T-cell (primary cell): ENCODE results near the gene BCR. TPM values are rescaled to one million over a fixed set of nuclear protein-coding genes. Genes with fewer than 3 reads are reported as not detected.

Experiments used
- ATAC-seq, 4 experiments: fragments of 200-7000 bp in 3 of 4; fragments of 150-1000 bp in 1 of 4; cut with Tn5 transposase; replicated peaks in 1 of 4; 1 replicate in 3 of 4; 2 replicates in 1 of 4; pipeline ENCODE4 v1.10.0; 2021; ENCODE audit warnings: moderate library complexity in 3 of 4, mild to moderate bottlenecking in 2 of 4, moderate number of reproducible peaks in 1 of 4
- CTCF ChIA-PET, 2 donors: fragments of 300-600 bp; sonication (Branson Sonifier 250); formaldehyde crosslinking; loops; one replicate each; lab custom pipeline; 2022; ENCODE audit warnings: antibody characterized with exemption in 2 of 2; lab: Charles Lee
- POLR2A ChIA-PET, 2 donors: fragments of 300-600 bp; sonication (Branson Sonifier 250); formaldehyde crosslinking; loops; one replicate each; lab custom pipeline; 2022; ENCODE audit warnings: antibody characterized with exemption in 2 of 2; lab: Charles Lee
- DNase-seq, 35 experiments: peaks; one replicate each; pipeline versions ENCODE4 v3.0.0 to v3.0.0-alpha.2; 2013 to 2023
- H3K27ac ChIP-seq: one replicate; pipeline ENCODE4 v1.5.1; 2013; ENCODE audit warnings: low read length
- H3K27me3 ChIP-seq, 2 experiments: replicated peaks in 1 of 2; 1 replicate in 1 of 2; 2 replicates in 1 of 2; pipeline versions ENCODE4 v1.6.1 to v1.7.0; 2013; ENCODE audit warnings: low read length in 1 of 2, mixed read lengths in 1 of 2; ENCODE audit not compliant: control insufficient read depth in 2 of 2, insufficient read depth in 2 of 2; ENCODE audit errors: extremely low read depth in 1 of 2
- H3K36me3 ChIP-seq, 2 donors: 1 replicate in 1 of 2; 2 replicates in 1 of 2; pipeline versions ENCODE4 v1.6.1 to v1.7.0; 2013; ENCODE audit warnings: low read length in 1 of 2; ENCODE audit not compliant: control insufficient read depth in 2 of 2, insufficient read depth in 1 of 2; ENCODE audit errors: extremely low read depth in 1 of 2
- H3K4me1 ChIP-seq, 2 experiments: 1 replicate in 1 of 2; 2 replicates in 1 of 2; pipeline versions ENCODE4 v1.6.1 to v1.7.0; 2013; ENCODE audit warnings: low read length in 2 of 2, mixed read lengths in 1 of 2; ENCODE audit not compliant: insufficient read depth in 2 of 2, control insufficient read depth in 1 of 2; ENCODE audit errors: extremely low read depth in 1 of 2
- H3K4me3 ChIP-seq, 2 donors: 1 replicate in 1 of 2; 2 replicates in 1 of 2; pipeline versions ENCODE4 v1.5.1 to v1.7.0; 2013; ENCODE audit warnings: mild to moderate bottlenecking in 2 of 2, low read length in 1 of 2, moderate library complexity in 1 of 2; ENCODE audit not compliant: control insufficient read depth in 1 of 2; ENCODE audit errors: extremely low read depth in 1 of 2
- H3K9me3 ChIP-seq: 2 replicates; pipeline ENCODE4 v1.7.0; 2013
- H3K27ac Mint-ChIP-seq, 2 donors: one replicate each; pipeline ENCODE4 v1.8.0; 2020 to 2021; ENCODE audit warnings: mild to moderate bottlenecking in 2 of 2, mixed read lengths in 2 of 2
- H3K27me3 Mint-ChIP-seq, 2 donors: one replicate each; pipeline ENCODE4 v1.8.0; 2021 to 2022; ENCODE audit warnings: mixed read lengths in 2 of 2
- H3K36me3 Mint-ChIP-seq: one replicate; pipeline ENCODE4 v1.8.0; 2021; ENCODE audit warnings: mixed read lengths
- H3K4me1 Mint-ChIP-seq, 3 donors: one replicate each; pipeline ENCODE4 v1.8.0; 2020 to 2022; ENCODE audit warnings: mixed read lengths in 3 of 3, mild to moderate bottlenecking in 1 of 3
- H3K4me3 Mint-ChIP-seq, 3 donors: one replicate each; pipeline ENCODE4 v1.8.0; 2020 to 2022; ENCODE audit warnings: mild to moderate bottlenecking in 3 of 3, mixed read lengths in 3 of 3, moderate library complexity in 3 of 3
- H3K9me3 Mint-ChIP-seq, 3 donors: one replicate each; pipeline ENCODE4 v1.8.0; 2020 to 2022; ENCODE audit warnings: mixed read lengths in 3 of 3
- WGBS: methylation state at CpG from one replicate; pipeline ENCODE4 v1.1.5; 2013; ENCODE audit warnings: missing lambda C conversion rate; ENCODE audit not compliant: insufficient coverage; 5-methylcytosine and 5-hydroxymethylcytosine counted together
- total RNA-seq, 35 experiments: library from RNA in 6 of 35; stranded (reverse) in 6 of 35; fragments of 120-200 nt in 1 of 35; gene quantifications; one replicate each; pipeline versions ENCODE4 v1.2.1 to v1.2.4 and lab custom pipeline; 2013 to 2026

The BCR gene
- total RNA-seq, 5 donors from 2014 or later (not counting 1 experiment from before 2014, with no cell fraction given) = 74.6 to 103 (median 85.5) TPM

DNA sequence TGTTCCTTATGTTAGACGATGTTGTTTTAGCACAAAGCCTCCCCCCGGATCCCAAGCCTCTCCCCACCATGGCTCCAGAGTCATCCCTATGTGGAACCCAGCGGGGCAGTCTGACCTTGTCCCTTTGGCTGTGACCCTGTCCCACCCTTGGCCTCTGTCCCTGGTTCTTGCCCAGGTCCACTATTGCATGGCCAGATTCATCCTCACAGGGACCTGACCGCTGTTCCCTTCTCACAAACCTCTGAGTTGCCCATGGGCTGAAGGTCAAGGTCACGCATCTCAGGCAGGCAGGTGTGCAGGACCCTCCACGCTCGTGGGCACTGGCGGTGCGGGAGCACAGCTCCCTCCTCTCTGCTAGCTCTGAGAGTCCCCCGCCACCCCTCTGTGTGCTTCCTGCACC is 39.0 kb downstream of the BCR start:
- H3K27ac ChIP-seq = peak overlapping the region; percentile 55
- WGBS = 63% methylated on average over 8 of the region's 10 CpGs
- peaks cover 0 to 4% of the 10 kb centered on the region in 2 donors for H3K36me3 ChIP-seq
- no peaks in the 10 kb centered on the region for H3K9me3 Mint-ChIP-seq
- peaks cover 98 to 100% (median 99%) of the 10 kb centered on the region in 3 donors for H3K4me1 Mint-ChIP-seq
- DNase-seq (no peak), ATAC-seq (no peak)
- H3K4me3 ChIP-seq = peak overlapping the region; percentile 25 to 44
- H3K4me1 ChIP-seq = peaks cover 64 to 95% of the 10 kb centered on the region in 2 experiments
- ChIA-PET CTCF (no interaction called here), POLR2A (interaction anchor here in 1 of 2 donors (1.6 kb wide), 1 partner anchor 10 kb away, joined by 3 read pairs; no protein-coding TSS in a partner anchor)
- no peaks in the 10 kb centered on the region for H3K27me3 ChIP-seq
- H3K9me3 ChIP-seq = no peaks in the 10 kb centered on the region
- H3K27me3 Mint-ChIP-seq = no peaks in the 10 kb centered on the region
- no peaks in the 10 kb centered on the region for H3K36me3 Mint-ChIP-seq
- peak overlapping the region; percentile 92 to 97 for H3K27ac Mint-ChIP-seq
- peak overlapping the region; percentile 78 to 88 (median 82) for H3K4me3 Mint-ChIP-seq

DNA sequence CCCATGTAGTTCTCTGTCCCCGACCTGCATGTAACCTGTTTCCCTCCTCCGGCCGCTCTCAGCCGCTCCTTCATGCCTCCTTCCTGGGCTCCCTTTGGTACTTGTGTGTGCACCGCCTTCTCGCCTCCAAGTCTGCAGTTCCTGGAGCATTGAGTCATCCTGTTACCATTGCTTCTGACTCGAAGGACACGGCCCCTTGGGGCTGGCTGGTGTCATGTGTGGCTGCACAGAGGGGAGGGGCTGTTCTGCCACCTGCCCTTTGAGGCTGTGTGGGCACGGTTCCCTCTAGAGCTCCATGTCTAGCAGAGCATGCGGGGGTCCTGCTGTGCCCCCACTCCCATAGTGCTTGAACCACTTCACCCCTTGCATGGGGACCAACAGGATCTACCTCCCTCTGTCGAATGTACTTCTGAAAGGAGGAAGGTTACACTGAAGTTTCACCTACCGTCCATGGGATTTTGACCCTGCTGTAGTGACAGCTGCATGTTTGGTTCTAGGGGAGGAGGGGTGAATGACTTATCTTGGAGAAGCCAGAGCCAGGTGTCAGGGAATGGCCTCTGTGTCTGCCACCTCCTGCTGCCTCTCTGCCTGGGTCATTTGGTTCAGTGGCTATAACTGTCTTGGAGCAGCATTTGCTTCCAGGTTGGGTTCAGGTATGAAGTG is 39.6 kb downstream of the BCR start:
- CTCF ChIA-PET = no interaction called here
- H3K36me3 ChIP-seq = peaks cover 0 to 4% of the 10 kb centered on the region in 2 donors
- no peaks in the 10 kb centered on the region for H3K27me3 ChIP-seq
- peak; percentile 17 to 72 (median 64) for ATAC-seq
- H3K27ac ChIP-seq = peak overlapping the region; percentile 55
- no peaks in the 10 kb centered on the region for H3K9me3 Mint-ChIP-seq
- H3K4me3 Mint-ChIP-seq = peak overlapping the region; percentile 78 to 88 (median 82)
- no peaks in the 10 kb centered on the region for H3K36me3 Mint-ChIP-seq
- peak in 14 of 35 experiments; percentile 11 to 52 (median 42) for DNase-seq
- peak overlapping the region; percentile 92 to 97 for H3K27ac Mint-ChIP-seq
- POLR2A ChIA-PET = interaction anchor here in 1 of 2 donors (1.6 kb wide), 1 partner anchor 9 kb away, joined by 3 read pairs; no protein-coding TSS in a partner anchor
- peaks cover 66 to 97% of the 10 kb centered on the region in 2 experiments for H3K4me1 ChIP-seq
- H3K9me3 ChIP-seq = no peaks in the 10 kb centered on the region
- 18% methylated on average over 7 of the region's 12 CpGs for WGBS
- H3K27me3 Mint-ChIP-seq = no peaks in the 10 kb centered on the region
- H3K4me3 ChIP-seq = peak overlapping the region; percentile 25 to 53
- peaks cover 99 to 100% (median 100%) of the 10 kb centered on the region in 3 donors for H3K4me1 Mint-ChIP-seq

DNA sequence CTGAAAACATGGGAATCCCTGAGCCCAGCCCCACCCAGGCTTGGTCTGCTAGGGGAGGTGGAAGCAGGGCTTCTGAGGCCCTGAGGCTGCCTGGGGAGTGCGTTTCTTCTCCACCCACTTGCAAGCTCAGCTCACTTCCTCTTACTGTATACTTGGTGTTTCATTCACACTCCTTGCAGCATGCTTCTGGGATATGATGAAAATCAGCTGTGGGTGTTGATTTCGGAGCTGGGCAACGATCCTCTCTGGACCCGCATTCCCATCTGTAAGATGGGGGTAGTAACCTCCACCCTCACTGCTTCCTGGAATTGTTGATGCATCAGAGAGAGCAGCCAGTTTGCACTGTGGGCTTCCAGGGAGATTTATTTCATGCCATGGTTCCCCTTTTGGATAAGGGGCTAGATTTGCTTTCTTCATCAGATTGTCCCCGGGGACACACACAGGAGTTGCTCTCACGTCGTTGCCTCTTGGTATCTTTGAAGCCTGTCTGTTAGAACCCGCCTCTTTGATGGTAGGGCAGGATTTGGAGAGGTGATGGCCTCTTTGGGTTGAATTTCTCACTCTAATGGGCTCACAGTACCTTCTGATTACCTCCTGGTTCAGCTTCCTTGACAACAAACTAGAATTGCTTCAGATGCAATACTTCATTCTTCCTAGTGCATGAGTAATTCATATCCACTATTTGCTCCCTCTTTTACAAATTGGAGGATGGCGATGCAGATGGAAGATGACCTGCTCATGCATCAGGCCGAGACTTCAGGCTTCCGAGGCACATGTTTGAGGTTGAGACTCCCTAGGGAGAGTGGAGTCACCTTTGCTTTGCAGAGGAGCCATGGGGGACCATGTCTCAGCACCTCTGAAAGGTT is 40.4 kb downstream of the BCR start:
- peaks cover 66 to 98% of the 10 kb centered on the region in 2 experiments for H3K4me1 ChIP-seq
- H3K36me3 Mint-ChIP-seq = no peaks in the 10 kb centered on the region
- peak overlapping the region; percentile 44 to 88 (median 82) for H3K4me3 Mint-ChIP-seq
- no peaks in the 10 kb centered on the region for H3K9me3 ChIP-seq
- ATAC-seq = peak; percentile 51 to 60 (median 58)
- ChIA-PET CTCF (no interaction called here), POLR2A (no interaction called here)
- H3K4me3 ChIP-seq = peak overlapping the region in 1 of 2 donors; percentile 53
- H3K27ac Mint-ChIP-seq = peak overlapping the region; percentile 92 to 97
- peak in 4 of 35 experiments; percentile 30 to 45 (median 38) for DNase-seq
- WGBS = 25% methylated on average over 2 of the region's 11 CpGs
- H3K27ac ChIP-seq = peak overlapping the region; percentile 55
- peaks cover 0 to 4% of the 10 kb centered on the region in 2 donors for H3K36me3 ChIP-seq
- no peaks in the 10 kb centered on the region for H3K9me3 Mint-ChIP-seq
- H3K4me1 Mint-ChIP-seq = peaks cover 99 to 100% (median 100%) of the 10 kb centered on the region in 3 donors
- no peaks in the 10 kb centered on the region for H3K27me3 ChIP-seq
- no peaks in the 10 kb centered on the region for H3K27me3 Mint-ChIP-seq

DNA sequence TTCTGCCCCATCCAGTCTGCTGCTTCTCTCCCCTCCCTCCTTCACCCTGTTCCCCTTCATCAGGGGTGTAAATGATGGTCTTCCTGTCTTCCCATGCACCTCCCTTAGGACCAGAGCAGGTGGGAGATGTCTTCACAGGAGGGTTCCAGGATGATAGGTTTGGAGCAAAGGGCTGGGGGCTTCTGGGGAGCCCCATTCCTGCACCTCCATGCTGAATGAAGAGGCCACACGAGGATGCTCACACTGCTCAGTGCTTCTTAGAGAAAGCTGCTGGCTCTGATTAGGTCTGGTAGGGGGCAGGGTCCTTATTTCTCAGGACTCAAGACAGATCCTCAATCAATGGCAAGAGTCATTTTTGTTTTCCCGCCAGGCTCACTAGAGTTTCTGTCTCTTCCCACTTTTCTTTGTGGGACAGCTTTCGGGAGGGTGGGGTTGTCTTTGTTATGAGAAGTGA is 41.1 kb downstream of the BCR start:
- Mint-ChIP-seq H3K9me3 (no peaks in the 10 kb centered on the region), H3K4me3 (peak overlapping the region in 1 of 3 donors; percentile 88), H3K27me3 (no peaks in the 10 kb centered on the region), H3K4me1 (peaks cover 99 to 100% (median 100%) of the 10 kb centered on the region in 3 donors), H3K36me3 (peaks cover 3% of the 10 kb centered on the region), H3K27ac (peak overlapping the region; percentile 92 to 97)
- WGBS = 80% methylated on average over 1 of the region's 3 CpGs
- DNase-seq = no peak
- ChIA-PET CTCF (no interaction called here), POLR2A (no interaction called here)
- Histone ChIP-seq H3K36me3 (peaks cover 0 to 4% of the 10 kb centered on the region in 2 donors), H3K27me3 (no peaks in the 10 kb centered on the region), H3K4me1 (peaks cover 61 to 100% of the 10 kb centered on the region in 2 experiments), H3K4me3 (no peak overlapping the region), H3K9me3 (no peaks in the 10 kb centered on the region), H3K27ac (peak overlapping the region; percentile 55)
- no peak for ATAC-seq

DNA sequence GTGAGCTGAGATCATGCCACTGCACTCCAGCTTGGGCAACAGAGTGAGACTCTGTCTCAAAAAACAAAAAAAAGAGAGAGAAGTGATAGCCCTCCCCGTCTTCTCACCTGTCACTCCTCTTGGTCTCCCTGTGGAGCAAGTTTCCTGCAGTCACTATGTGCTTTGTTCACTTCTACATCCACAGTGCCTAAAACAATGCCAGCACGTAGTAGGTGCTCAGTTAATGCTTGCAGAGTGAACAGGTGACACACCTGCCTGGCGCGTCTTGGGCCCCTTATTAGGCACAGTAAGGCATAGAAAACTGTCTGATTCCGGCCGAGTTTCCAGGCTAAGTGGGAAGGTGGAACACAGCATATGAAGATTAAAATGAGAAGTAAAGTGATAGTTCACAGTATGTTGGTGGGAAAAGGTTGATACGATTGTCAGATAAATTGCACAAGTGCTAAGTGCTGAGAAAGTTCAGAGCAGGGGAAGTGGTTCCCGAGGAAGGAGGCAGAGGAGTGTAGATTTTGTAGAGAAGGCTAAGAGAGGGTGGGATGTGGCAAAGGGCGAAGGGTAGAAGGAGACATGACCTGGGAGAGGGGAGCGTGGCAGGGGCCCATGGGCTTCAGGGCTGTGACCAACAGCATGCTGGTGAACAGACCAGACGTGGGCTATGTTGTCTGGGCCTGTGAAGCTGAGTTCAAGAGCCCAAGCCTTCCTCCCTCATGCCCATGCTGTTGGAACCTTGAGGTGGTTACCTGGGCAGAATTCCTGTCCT is 41.9 kb downstream of the BCR start:
- peak overlapping the region in 1 of 3 donors; percentile 88 for H3K4me3 Mint-ChIP-seq
- H3K4me1 ChIP-seq = peaks cover 64 to 100% of the 10 kb centered on the region in 2 experiments
- peak overlapping the region in 1 of 2 donors; percentile 10 for H3K4me3 ChIP-seq
- ATAC-seq = no peak
- peaks cover 0 to 1% (median 0%) of the 10 kb centered on the region in 3 donors for H3K9me3 Mint-ChIP-seq
- peaks cover 0 to 4% of the 10 kb centered on the region in 2 donors for H3K36me3 ChIP-seq
- CTCF ChIA-PET = no interaction called here
- peak overlapping the region; percentile 92 to 97 for H3K27ac Mint-ChIP-seq
- H3K4me1 Mint-ChIP-seq = peaks cover 99 to 100% (median 100%) of the 10 kb centered on the region in 3 donors
- peaks cover 4% of the 10 kb centered on the region for H3K36me3 Mint-ChIP-seq
- no peaks in the 10 kb centered on the region for H3K27me3 ChIP-seq
- peak overlapping the region; percentile 41 for H3K27ac ChIP-seq
- H3K9me3 ChIP-seq = no peaks in the 10 kb centered on the region
- POLR2A ChIA-PET = no interaction called here
- no peaks in the 10 kb centered on the region for H3K27me3 Mint-ChIP-seq
- WGBS = 71% methylated on average over 10 of the region's 11 CpGs
- no peak for DNase-seq
